Measurements from ENCODE around the gene SPRR2D.
"Not testable (repeated sequence)": the region's sequence is repeated elsewhere in the genome, so short reads cannot be mapped to it uniquely, and the experiment has no call there.

SPRR2D gene

DNA sequence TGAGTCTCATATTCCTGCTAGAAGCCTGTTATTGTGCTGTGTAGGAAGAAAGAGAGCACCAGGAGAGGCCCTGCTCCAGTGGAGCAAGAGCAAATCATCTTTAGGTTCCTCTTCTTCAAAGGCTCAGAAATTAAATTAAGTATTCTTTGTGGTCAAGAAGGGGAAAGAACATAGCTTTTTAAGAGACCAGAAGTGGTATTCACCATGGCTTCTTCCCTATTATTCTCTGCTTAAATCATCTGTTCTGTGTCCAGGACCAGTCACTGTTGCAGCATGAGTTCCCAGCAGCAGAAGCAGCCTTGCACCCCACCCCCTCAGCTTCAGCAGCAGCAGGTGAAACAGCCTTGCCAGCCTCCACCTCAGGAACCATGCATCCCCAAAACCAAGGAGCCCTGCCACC lies 8.8 kb downstream of the SPRR2D start:
- DNase-seq (ENCODE audit: low read depth), result no peak
- H3K4me3 ChIP-seq (ENCODE audit: control insufficient read depth, low read depth, low read length), result no peak overlapping the region
- TF ChIP-seq, protein P1, sequence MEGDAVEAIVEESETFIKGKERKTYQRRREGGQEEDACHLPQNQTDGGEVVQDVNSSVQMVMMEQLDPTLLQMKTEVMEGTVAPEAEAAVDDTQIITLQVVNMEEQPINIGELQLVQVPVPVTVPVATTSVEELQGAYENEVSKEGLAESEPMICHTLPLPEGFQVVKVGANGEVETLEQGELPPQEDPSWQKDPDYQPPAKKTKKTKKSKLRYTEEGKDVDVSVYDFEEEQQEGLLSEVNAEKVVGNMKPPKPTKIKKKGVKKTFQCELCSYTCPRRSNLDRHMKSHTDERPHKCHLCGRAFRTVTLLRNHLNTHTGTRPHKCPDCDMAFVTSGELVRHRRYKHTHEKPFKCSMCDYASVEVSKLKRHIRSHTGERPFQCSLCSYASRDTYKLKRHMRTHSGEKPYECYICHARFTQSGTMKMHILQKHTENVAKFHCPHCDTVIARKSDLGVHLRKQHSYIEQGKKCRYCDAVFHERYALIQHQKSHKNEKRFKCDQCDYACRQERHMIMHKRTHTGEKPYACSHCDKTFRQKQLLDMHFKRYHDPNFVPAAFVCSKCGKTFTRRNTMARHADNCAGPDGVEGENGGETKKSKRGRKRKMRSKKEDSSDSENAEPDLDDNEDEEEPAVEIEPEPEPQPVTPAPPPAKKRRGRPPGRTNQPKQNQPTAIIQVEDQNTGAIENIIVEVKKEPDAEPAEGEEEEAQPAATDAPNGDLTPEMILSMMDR (conservative IDR thresholded peaks at IDR 0.05; ENCODE audit: control insufficient read depth, insufficient read depth, low read depth, low read length), result no peak

DNA sequence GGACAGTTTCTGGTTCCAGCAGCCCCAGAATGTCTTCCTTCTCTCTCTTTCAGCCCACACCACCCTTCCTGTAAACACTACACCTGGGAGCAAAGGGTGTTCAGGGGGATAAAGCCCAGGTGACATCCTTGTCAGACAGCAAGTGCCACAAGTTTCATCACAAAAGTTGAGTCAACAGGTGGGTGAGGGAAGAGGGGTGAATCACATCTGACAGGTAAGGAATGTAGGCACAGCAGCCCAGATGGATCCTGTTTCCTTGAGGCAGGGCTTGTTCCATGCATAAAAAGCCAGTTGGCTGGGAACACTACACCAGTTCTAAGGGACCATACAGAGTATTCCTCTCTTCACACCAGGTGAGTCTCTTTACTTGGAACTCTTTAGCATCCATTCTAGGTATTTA lies 10.0 kb downstream of the SPRR2D start, which contains the start of gene SPRR1B:
TSS of gene SPRR1B (plus strand) at position 309 of the 400 bp plus-strand sequence. CDS start 1,143 bp downstream, outside the sequence.
- TF ChIP-seq, protein P1 (conservative IDR thresholded peaks at IDR 0.05; ENCODE audit: control insufficient read depth, insufficient read depth, low read depth, low read length), result no peak
- no peak within 1 kb of the TSS for H3K4me3 ChIP-seq (ENCODE audit: control insufficient read depth, low read depth, low read length)

DNA sequence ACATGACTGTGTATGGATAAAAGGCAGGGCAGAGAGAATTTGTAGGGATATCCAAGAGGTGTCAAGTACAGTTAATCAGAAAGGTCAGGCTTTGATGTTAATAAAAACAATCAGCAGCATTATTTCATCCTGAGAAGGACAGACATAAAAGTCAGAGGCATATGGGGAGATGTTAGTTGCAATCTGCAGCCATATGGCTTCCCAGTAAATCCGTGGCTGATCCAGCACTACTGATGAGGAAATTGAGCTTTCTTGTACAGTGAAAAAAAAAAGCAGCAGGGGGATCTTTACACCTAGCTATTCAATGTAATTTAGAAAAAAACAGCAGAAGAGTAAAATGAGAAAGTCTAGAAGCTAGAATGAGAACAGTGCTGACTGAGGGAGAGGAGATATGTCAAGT lies 12.2 kb downstream of the SPRR2D start:
- H3K4me3 ChIP-seq (ENCODE audit: control insufficient read depth, low read depth, low read length), result no peak overlapping the region
- TF ChIP-seq, protein P1 (conservative IDR thresholded peaks at IDR 0.05; ENCODE audit: control insufficient read depth, insufficient read depth, low read depth, low read length), result no peak
- DNase-seq (ENCODE audit: low read depth), result no peak

More for the DNA sequence above, 10.0 kb downstream of the SPRR2D start, which contains the start of gene SPRR1B:
- DNase-seq (ENCODE audit: low read depth), result no peak

DNA sequence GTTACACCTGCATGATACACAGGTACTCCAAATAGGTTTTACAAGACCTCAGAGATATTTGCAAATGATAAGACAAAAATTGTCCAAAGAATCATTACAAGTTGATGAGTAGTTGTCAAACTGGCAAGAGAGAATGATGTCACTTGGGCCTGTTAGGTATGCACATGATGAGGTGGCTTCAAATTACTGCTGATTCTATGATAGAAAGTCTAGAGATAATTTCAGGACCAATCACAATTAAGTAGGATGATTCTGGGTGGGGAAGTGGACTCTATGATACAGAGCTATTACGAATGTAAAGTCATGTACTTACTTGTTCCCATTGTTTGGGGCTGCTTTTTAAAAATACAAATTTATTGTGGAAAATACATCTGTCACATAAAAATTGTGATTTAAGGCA lies 15.1 kb downstream of the SPRR2D start:
- TF ChIP-seq, protein P1 (conservative IDR thresholded peaks at IDR 0.05; ENCODE audit: control insufficient read depth, insufficient read depth, low read depth, low read length), result no peak
- no peak for DNase-seq (ENCODE audit: low read depth)
- no peak overlapping the region for H3K4me3 ChIP-seq (ENCODE audit: control insufficient read depth, low read depth, low read length)

DNA sequence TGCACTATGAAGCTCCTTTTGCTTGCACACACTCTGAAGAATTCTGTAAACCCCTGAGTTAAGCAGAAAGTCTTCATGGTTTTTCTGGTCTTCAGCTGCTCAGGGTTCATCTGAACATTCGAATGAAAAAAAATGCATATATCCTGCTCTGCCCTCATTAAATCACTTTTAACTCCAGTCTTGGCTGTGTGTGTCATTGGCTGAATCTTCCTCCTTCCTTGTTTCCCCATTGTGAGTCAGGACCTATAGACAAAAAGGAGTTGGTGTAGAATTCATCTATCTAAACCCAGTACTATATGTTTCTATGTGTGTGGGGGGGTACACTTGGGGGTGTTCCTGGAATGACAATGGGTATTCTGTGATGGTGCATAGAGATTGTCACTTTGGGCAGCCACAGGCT lies 16.5 kb downstream of the SPRR2D start:
- no peak overlapping the region for H3K4me3 ChIP-seq (ENCODE audit: control insufficient read depth, low read depth, low read length)
- no peak for DNase-seq (ENCODE audit: low read depth)
- TF ChIP-seq, protein P1 (conservative IDR thresholded peaks at IDR 0.05; ENCODE audit: control insufficient read depth, insufficient read depth, low read depth, low read length), result no peak

DNA sequence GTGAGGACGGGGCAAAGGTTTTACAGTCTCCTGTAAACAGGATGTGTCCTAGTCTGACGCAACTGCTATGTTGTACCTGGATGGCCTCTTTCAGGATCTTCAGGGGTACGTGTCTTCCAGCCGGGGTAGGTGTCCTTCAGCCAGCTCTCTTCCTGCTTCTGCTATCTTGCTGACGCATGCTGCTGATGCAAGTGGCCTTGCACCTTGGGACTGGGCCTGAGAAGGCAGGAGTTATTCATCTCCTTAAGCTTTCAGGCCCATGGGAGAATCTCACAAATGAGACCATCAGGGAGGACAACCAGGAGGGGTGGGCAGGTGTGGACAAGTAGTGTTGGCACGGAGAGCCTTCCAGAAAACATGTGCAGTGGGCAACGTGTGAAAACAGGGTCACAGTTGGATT lies 17.8 kb downstream of the SPRR2D start:
- TF ChIP-seq, protein P1 (conservative IDR thresholded peaks at IDR 0.05; ENCODE audit: control insufficient read depth, insufficient read depth, low read depth, low read length), result no peak
- DNase-seq (ENCODE audit: low read depth), result no peak
- no peak overlapping the region for H3K4me3 ChIP-seq (ENCODE audit: control insufficient read depth, low read depth, low read length)

DNA sequence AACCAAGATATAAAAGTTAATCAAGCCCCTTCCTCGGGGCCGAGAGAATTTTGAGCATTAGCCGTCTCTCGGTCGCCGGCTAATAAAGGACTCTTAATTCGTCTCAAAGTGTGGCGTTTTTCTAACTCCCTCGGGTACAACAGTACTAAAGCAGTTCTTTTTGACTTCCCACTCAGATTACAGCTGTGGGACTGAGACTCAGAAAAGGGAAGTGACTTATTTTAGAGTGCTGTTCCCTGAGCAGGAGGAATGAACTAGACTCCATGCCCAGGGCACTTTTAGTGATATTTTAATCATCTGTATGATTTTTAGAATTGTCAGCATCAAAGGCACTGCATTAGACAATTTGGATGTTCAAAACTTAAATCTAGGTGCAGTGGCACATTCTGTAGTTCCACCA lies 18.6 kb downstream of the SPRR2D start:
- not testable (repeated sequence) for DNase-seq (ENCODE audit: low read depth); H3K4me3 ChIP-seq (ENCODE audit: control insufficient read depth, low read depth, low read length)

DNA sequence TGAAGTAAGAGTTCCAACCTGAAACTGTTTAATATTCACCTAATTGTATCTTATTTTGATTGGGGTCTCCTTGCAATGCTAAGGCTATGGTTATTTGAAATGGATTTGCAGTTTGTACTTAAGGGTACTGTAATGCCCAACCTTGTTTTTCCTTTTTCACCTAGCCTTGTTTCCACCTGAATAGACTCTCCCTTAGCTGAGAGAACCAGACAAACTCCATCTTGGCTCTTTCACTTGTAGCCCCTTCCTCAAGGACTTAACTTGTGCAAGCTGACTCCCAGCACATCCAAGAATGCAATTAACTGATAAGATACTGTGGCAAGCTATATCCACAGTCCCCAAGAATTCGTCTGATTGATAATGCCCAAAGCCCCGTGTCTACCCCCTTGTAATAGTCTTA lies 19.1 kb downstream of the SPRR2D start:
- not testable (repeated sequence) for H3K4me3 ChIP-seq (ENCODE audit: control insufficient read depth, low read depth, low read length); DNase-seq (ENCODE audit: low read depth)

DNA sequence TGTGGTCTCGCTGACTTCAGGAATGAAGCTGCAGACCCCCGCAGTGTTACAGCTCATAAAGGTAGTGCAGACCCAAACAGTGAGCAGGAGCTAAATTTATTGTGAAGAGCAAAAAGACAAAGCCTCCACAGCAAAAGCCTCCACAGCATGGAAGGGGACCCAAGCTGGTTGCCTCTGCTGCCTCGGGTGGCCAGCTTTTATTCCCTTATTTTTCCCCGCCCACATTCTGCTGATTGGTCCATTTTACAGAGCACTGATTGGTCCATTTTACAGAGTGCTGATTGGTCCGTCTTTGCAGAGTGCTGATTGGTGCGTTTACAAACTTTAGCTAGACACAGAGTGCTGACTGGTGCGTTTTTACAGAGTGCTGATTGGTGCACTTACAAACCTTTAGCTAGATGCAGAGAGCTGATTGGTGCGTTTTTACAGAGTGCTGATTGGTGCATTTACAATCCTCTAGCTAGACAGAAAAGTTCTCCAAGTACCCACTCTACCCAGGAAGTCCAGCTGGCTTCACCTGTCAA lies 29.6 kb downstream of the SPRR2D start:
- DNase-seq (ENCODE audit: low read depth); H3K4me3 ChIP-seq (ENCODE audit: control insufficient read depth, low read depth, low read length): not testable (repeated sequence)
